ENCODE data around the gene PPP3CA.
"Not testable (repeated sequence)": the region's sequence is repeated elsewhere in the genome, so short reads cannot be mapped to it uniquely, and the experiment has no call there.

Gene PPP3CA

DNA sequence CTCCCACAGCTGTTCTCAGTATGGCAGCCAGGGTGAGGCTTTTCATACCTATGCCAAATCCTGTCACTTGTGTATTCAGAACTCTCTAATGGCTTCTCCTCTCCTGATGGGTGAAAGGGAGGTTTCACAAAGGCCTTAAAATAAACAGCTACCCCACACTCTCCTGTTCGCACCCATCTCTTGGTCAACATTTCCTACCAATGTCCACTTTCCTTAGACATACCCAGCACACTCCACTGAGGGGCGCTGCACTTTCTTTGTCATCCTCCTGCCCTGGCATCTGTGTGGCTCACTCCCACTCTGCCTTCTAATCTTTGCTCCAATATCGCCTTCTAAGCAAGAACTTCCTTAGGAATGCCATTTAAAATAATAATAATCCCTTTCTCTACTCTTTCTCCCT, 313.3 kb downstream of the PPP3CA start:
- DNase-seq: no peak

DNA sequence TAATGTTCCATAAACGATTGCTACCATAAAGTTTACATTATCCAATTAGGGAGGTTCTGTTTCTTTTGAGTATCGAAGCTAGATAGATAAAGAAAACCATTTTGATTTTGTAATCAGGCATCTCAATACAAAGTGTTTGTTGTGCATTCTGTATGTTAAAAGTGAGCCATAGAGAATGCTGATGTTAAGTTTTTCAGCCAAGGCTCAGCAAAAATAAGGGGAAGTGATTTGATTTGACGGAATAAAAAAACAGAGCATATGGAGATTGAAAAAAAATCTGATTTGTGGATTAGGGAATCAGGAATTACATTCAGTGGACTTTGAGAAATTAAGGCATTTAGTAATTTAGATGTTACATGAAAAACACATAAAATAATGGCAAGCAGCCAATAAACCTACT, 314.8 kb downstream of the PPP3CA start:
- no peak for DNase-seq

DNA sequence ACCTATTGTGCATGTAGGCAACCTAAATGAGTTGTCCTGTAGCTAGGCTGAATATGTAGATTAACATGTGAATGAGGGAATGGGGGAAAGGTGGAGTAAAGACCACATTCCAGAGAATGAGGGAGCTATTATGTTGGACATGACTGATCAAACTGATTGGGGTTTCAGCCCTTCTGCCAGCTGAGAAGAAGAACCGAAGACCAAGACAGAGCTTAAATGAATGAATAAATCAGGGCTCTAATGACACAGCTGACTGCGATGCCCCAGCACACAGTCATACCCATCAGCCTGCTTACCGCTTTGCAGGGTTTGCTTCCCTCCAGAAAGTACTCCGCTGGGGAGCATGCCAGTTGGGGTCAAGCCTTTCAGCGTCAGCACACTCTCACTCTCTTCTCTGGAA, 315.4 kb downstream of the PPP3CA start:
- DNase-seq: no peak

DNA sequence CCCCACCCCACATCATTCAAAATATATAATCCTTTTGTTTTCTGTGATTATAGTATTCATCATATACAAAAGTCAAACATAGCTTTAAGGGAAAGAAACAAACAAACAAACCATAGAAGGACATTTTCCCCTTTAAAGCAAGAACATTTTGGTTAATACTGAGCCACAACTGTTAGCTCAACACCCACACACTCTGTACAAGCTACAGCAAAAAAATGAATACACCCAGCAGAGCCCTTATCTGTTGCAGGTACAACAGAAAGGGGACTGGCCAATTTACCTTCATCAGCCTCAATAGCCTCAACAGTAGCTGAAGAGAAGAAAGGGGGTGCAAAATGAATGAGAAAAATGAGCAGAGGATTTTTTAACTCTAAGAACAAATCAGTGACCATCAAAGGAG, 318.4 kb downstream of the PPP3CA start:
- DNase-seq: no peak

DNA sequence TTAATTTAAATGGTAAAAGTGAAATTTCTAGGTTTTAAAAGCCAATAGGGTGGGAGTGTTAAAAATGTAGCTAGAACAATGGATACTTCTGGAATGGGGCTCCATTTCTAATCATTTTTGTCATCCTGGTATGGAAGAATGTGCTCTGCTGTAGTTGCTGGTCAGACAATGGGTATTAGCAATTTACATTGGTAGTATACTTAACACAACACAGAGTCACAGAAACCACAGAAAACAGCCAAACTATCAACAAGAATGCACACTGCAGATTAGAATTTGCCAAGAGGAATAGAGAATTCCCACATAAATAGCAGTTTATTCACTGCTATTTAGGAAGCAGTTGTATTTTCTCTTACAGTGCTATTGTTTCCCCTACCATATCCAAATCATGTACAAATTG, 319.6 kb downstream of the PPP3CA start:
- DNase-seq: no peak

DNA sequence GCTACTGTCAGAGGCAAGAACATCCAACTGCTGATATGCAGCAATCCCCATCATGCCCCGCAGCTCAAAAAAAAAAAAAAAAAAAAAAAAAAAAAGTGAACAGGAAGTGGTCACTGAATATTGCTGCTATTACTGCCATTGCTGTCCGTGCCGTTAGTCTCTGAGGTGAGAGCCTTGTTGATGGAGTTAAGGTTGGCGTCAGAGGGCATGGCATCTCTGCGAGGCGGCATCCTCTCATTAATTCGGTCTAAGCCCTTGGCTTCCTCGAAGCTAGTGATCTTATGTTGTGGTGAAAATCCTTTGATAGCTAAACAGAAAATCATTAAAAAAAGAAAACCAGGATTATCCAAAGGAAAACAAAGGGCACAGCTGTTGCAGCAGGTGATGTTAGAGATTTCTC, 321.6 kb downstream of the PPP3CA start:
- no peak for DNase-seq

DNA sequence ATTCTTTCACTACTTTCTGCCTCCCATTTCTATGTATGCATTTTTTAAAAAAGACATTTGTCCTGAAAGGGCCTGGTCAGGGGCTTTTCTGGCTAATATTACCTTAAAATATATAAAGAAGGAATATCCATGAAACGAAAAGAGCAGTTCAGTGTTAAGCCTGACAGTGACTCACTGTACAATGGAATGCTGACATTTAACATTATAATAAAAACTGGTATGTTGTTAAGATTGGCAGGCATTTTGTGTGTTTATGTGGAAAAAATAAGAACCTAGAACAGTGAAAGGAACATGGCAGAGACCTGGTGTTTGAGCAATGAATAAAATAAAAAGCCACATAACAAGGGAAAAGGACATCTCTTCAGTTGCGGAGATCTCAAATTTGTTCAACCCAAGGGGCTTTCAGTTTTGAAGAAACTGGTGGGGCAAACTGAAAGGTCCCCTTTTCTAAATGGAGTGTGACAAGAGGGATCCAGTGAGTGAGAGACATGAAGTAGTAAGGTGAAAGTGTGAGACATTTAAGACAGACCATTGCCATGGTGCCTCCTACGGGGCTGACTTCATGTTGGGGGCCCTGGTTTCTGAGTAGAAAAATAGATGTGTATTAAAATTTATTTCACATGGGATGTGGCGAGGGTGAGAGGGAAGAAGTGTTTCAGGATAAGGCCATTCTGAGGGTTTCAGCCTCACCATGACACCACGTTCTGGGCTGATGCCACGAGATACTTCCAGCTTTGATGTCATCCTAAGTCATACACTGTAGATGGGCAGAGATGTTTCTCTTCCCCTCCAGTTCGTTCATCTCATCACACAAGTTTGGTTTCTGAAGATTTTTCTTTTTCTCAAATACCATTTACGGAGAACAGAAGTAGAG, 324.9 kb downstream of the PPP3CA start:
- DNase-seq: no peak

DNA sequence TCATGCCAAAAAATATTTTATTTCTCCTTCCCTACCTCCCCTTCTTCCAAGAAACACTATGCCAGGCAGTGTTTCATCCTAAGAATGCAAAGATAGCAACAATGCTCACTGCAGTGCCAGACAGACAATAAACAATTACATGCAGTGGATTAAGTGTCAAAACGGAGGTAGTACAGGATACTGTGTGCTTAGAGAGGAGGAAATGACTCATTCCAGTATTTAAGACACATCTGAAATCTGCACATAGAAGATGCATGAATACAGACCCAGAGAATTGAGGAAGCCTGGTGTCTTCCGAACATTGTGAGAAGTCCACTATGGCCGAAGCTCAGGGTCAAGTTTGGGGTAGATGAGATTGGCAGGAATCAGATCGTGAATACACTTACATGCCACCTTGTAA, 326.4 kb downstream of the PPP3CA start:
- no peak for DNase-seq

DNA sequence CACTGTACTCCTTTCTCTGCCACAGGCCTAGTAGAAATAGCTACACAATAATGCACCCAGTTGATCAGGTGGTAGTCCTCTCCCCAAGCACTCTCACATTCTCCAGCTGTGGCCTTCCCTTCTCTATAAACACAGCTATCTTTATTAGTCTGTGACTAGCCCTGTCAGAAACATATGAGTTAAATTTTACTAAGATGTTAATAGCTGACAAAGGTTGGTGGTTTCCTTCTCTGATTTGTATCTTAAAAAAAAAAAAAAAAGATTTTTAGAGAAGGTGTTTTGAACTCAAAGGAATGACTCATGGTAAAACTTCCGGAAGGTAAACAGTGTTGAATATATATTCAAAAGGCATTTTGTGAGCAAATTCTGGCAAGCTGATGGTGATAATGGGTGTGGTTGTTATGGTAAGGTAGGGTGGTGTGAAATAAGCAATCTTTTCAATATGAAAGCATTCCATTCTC, 327.4 kb downstream of the PPP3CA start:
- no peak for DNase-seq

DNA sequence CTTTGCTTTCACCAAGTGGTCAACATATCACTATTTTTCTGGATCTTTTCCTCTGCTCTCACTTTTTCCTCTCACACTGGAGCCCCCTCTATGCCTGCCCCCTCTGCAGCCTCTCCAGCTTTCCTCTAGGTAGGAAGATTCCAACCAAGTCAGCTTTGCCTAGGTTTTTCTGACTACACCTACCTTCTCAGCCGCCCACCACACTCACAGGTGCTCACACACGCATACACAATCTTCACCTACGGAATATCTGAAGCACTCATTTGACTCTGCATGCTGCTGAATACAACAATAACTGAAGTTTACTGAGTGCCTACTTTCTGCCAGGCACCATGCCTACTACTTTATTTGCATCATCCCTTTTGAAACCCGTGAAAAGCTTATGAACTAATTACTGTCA, 328.0 kb downstream of the PPP3CA start:
- no peak for DNase-seq

DNA sequence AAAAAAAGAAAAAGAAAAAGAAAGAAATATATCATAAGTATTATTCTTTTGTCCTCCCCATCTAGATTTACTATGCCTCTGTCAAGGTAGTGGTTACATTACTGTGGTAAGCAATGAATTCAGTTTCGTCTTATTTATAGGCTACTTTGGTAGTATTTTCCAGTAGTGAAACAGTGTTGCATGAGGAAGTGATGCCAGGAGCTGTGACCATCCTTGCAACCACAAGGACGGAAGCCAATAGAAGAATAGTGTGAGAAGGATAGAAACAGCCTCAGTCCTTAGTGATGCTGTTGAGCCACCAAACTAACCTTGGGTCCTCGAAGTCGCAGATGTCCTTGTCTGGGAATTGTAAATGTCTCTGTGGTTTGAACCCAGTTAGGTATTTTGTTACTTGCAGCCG, 328.5 kb downstream of the PPP3CA start:
- no peak for DNase-seq

DNA sequence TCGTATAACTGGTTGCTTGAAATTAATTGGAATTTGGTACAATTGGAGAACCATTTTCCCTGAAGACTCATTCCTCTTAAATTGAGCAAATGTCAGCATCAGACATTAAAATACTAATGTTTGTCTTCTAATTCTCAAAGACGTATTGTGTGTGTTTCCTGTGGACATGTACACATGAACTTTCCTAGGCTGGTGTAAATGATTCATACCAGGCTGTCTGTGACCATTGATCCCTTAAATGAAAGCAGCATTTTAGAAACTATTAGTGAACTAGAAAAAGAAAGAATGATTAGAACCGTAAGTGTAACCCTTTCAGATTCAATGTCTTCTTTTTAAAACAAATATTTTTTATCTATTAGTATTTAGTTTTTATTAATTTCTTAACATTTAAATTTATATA, 332.9 kb downstream of the PPP3CA start:
- no peak for DNase-seq

DNA sequence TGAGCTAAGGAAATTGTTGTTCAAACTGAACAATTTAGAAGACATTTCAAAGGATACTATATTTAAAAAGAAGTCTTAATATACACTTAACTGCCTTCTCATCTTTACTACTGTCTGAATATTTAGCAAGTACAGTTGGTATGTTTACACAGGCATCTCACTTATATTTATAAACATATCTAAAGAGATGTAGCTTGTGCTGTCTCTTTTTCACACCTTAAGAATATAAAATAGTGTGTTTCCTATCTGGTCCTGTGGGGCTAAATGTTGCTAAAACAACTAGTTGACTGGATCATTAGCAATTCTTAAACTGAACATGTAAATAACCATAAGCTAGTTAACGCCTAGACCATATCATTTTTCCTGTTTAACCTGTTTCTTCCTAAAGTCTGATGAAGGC, 336.3 kb downstream of the PPP3CA start:
- DNase-seq: no peak

DNA sequence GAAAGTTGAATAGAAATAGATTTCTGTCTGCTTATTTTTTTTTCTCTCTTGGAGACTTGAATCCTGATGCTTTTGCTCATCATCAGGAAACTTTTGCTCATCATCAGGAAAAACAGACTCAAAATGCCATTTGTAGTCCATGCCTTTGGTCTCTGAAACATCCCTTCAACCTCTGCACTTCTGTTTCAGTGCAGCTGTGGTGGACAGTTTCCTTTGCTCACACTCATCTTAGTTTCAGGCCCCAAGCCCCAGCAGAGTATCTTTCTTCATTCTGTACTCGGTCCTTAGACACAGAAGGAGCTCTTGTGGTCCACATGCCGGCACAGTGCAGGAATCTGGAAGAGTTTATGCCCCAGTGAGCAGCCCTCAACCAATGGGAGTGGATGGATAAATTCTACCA, 337.9 kb downstream of the PPP3CA start:
- DNase-seq: no peak

DNA sequence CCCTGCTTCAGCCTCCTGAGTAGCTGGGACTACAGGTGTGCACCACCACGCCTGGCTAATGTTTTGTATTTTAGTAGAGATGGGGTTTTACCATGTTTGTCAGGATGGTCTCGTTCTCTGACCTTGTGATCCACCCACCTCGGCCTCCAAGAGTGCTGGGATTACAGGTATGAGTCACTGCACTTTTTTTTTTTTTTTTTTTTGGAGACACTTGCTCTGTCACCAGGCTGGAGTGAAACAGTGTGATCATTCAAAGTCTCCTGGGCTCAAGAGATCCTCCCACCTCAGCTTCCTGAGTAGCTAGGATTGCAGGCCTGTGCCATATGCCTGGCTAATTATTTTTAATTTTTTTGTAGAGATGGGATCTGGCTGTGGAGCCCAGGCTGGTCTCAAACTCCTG, 338.8 kb downstream of the PPP3CA start:
- no peak for DNase-seq

DNA sequence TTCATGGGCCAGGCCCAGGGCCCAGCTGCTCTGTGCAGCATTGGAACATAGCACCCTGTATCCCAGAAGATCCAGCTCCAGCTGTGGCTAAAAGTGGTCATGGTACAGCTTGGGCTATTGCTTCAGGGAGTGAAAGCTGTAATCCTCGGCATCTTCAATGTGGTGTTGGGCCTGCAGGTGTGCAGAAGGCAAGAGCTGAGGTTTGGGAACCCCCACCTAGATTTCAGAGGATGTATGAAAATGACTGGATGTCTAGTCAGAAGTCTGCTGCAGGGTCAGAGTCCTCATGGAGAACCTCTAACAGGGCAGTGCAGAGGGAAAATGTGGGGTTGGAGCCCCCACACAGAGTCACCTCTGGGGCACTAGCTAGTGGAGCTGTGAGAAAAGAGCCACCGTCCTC, 341.7 kb downstream of the PPP3CA start:
- DNase-seq: no peak

DNA sequence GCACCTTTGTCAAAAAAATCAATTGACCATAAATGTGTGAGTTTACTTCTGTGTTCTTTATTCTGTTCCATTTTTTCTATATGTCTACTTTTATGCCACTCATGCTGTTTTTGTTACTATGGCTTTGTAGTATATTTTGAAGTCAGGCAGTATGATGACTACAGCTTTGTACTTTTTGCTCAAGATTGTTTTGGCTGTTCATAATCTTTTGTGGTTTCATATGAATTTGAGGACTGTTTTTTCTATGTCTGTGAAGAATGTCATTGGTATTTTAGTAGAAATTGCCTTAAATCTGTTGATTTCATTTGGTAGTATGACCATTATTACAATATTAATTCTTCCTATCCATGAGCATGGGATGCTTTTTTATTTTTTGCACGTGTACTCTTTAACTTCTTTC, 346.8 kb downstream of the PPP3CA start:
- no peak for DNase-seq

DNA sequence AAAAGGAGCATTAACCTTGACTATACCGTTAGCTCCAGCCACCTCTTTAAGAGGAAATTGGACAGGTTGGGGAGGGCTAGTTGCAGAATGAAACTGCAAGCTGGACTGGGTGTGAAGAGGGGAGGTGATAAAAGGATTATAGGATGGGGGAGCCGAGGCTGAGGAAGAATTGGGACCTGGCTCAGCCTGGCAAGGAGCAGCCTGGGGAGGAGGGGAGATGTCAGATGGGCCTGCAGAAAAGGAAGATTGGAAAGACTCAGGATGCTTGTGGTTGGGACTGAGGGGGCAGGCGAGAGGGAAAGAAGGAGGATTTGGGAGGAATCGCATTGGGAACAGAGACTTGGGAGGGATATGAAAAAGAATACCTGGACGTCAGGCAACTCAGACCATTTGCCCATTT, 351.7 kb downstream of the PPP3CA start:
- DNase-seq: no peak

DNA sequence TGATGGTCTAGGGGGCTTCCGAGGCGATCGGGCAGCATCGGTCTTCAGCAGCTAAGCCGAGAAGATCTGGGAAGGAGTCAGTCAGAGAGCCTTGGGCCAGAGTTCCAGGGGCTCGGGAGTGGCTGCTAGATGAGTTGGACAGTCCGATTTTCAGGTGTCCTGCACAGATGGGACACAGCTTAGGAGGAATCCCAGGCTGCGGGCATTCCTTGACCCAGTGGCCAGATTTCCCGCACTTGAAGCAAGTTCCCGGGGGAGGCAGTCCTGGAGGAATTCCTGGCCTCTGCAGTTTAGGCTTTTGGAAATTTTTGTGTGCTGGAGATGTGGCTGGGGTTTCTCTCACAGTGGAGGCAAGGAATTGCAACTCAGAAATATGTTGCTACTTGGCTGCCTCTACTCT, 352.3 kb downstream of the PPP3CA start:
- DNase-seq: not testable (repeated sequence)

DNA sequence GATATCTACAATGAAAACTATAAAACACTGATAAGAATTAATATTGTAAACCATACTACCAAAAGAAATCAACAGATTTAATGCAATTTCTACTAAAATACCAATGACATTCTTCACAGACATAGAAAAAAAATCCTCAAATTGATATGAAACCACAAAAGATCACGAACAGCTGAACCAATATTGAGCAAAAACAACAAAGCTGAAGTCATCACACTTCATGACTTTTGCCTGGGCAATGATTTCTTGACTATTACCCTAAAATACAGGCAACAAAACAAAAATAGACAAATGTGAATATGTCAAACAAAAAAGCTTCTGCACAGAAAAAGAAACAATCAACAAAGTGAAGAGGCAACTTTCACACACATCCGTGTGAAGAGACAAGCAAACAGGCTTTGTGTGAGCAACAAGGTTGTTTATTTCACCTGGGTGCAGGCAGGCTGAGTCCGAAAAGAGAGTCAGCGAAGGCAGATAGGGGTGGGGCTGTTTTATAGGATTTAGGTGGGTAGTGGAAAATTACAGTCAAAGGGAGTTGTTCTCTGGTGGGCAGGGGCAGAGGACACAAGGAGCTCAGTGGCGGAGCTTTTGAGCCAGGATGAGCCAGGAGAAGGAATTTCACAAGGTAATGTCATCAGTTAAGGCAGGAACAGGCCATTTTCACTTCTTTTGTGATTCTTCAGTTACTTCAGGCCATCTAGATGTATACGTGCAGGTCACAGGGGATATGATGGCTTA, 355.8 kb downstream of the PPP3CA start:
- DNase-seq: not testable (repeated sequence)

DNA sequence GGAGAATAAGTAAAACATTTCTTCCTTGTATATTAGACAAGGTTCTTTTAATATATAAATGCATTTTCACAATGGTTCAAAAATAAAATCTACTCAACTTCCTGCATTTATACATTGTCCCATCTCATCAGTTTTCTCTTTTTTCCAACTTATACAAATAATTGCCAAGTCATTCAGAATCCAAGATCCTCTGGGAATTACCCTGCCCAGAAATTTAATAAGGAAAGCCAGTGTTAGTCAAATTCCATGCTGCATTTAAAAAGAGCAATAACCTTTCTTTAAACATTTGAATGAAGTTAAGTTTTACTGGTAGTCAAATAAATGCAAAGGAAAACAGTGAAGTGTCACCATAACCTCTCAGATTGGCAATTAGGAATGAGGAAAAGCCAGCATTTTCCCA, 357.9 kb downstream of the PPP3CA start:
- no peak for DNase-seq

DNA sequence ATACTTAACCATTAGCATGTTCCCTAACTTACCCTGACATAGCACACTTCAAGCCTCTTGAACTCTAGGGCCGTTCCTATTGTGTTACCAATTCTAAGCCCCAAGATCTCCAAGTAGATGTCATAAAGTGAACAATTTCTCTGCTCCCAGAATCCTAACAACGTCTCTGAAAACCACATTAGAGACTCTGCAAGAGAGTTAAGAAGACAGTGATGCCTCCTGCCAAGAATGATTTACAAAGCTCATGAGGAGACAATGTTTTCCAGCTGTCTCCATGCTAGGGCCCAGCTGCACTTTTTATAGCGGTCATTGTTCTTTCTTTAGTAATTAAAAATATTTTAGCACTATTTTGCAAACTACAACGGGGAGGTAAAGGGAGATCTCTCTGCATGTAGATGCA, 358.4 kb downstream of the PPP3CA start:
- DNase-seq: no peak

DNA sequence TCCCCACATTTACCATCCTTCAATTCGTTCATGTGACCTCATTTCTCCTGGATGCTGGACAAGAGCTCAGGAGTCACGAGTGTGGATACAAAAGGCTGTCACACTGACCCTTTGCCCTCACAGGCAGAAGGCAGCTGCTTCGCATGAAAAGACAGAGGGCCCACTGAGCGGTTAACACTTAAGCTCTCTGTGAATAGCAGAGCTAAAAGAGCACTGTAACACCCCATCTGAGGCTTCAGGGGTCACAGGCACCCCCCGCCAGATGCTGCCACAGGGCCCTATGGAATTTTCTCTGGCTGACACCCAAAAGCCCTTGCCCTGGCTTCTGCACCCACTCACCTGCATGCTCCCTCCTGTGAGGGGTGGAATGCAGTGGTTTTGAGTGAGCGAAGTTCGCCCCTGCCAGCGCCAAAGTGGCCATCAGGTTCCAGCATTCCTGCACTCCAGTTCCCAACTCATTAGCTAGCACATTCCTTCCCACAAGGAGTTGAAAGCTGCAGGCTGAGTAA, 360.9 kb downstream of the PPP3CA start:
- DNase-seq: no peak

DNA sequence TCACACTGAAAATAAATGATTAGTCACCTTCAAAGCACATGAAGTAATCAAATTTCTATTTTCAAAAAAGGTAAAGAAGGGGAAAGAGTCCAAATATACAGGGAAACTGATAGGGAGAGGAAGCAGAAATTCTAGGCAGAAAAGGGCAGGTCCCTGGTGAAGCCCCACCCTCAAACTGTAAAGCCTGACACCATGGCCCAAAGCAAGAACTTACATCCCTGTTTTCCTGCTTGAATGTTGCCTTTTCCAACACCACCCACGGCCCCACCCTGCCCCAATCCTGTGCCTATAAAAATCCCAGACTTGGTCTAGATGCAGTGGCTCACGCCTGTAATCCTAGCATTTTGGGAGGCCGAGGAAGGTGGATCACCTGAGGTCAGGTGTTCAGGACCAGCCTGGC, 361.8 kb downstream of the PPP3CA start:
- DNase-seq: no peak

All from NCI-H2171 (cell line).